ENCODE measurements around the gene SPATA31D1.
"Not testable (repeated sequence)": the region's sequence is repeated elsewhere in the genome, so short reads cannot be mapped to it uniquely, and the experiment has no call there.

The SPATA31D1 gene

GRCh38 chr9:81988472-81988871 lies at the start of gene SPATA31D1:
Gene SPATA31D1, plus strand, starts transcription at chr9:81988772. Its CDS starts 47 bp downstream, at chr9:81988819.
- not testable (repeated sequence) for DNase-seq (ENCODE audit: low read depth in 2 of 2, low spot score in 1 of 2)

DNA sequence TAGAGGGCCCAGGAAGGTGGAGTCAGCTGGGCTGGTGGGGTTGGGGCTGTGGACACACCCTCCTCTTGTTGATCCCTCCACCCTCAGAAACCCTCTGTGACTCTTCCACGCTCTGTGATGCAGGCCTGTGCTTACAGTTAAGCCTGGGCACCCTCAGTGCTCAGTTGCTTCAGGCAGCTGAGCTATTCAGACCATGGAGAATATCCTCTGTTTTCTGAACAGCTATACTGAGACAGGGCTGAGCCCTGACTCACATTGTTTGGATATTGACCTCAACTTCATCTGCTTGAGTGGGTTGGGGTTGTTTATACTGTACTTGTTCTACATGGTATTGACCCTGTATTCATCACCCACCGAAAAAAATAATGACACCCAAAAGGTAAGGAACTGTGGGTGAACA lies 45.2 kb upstream of the SPATA31D1 start, which contains the start of gene SPATA31D3:
TSS of gene SPATA31D3 (plus strand) at position 108 of the 400 bp plus-strand sequence. CDS start at position 194, 86 bp downstream.
- not testable (repeated sequence) for DNase-seq (ENCODE audit: low read depth in 2 of 2, low spot score in 1 of 2)

- not testable (repeated sequence) for DNase-seq (ENCODE audit: low read depth in 2 of 2, low spot score in 1 of 2)
Observed at GRCh38 chr9:81948650-81949049, 39.9 kb upstream of the SPATA31D1 start.

DNA sequence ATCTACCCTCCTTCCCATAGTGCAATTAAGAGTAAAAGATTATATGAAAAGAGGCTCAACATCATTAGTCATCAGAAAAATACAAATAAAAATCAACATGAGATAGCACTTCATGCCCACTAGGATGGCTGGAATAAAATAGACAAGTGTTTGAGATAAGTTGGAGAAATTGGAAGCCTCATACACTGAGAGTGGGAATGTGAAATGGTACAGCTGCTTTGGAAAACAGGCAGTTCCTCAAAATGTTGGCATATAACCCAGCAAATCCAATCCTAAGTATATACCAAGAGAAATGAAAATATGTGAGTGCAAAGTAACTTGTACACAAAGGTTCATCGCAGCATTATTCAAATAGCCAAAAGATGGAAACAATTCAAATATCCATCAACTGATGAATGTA lies 35.5 kb upstream of the SPATA31D1 start:
- DNase-seq (ENCODE audit: low read depth in 2 of 2, low spot score in 1 of 2) = no peak

DNA sequence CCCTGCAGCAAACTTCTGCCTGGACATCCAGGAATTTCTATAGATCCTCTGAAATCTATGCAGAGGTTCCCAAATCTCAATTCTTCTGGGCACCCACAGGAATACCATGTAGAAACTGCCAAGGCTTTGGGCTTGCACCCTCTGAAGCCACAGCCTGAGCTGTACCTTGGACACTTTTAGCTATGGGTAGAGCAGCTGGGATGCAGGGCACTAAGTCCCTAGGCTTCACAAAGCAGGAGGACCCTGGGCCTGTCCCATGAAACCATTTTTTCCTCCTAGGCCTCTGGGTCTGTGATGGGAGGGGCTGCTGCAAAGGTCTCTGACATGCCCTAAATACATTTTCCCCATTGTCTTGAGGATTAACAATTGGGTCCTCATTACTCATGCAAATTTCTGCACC lies 32.9 kb upstream of the SPATA31D1 start:
- no peak for DNase-seq (ENCODE audit: low read depth in 2 of 2, low spot score in 1 of 2)

DNA sequence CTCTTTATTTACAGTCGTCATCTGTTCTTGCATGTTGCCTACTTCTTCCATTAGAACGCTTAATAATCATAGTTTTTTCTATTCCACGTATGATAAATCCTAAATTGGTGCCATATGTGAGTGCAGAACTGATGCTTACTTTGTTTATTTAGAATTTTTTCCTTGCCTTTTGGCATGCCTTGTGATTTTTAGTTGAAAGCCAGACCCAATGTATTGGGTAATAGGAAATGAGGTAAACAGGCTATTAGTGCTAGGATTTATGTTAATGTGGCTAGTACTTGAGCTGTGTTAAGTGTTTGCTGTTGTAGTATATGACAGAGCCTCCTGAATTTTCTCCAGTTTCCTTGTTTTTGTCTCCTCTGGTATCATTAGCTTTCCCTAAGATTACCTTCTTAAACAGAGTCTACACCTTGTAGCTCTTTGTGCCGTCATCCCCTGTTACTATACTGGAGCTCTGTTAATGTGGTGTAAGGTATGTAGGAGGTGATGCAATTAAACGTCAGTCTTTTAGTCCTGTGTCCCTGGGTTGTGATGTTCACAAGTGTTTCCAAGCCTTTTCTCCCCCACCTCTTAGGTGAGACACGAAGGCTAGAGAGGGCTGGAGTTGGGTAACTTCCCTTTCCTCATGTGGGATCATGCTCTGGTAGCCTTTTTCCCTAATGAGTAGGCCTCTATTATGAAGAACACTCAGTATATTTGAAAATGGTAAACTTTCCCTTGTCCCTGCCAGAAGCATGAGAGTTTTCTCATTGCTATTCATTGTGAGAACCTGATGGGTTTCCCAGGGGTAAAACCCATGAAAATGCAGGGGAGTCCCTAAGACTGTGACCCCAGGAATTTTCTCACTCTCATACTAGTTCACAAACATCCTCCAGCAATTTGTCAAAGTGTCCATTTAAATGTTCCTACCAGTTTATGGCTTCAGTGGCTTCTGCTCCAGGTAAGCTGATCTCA lies 24.1 kb upstream of the SPATA31D1 start:
- no peak for DNase-seq (ENCODE audit: low read depth in 2 of 2, low spot score in 1 of 2)

- no peak for DNase-seq (ENCODE audit: low read depth in 2 of 2, low spot score in 1 of 2)
Observed at GRCh38 chr9:81968026-81968425, 20.5 kb upstream of the SPATA31D1 start.

GRCh38 chr9:81969971-81970370 lies 18.6 kb upstream of the SPATA31D1 start:
- no peak for DNase-seq (ENCODE audit: low read depth in 2 of 2, low spot score in 1 of 2)

DNA sequence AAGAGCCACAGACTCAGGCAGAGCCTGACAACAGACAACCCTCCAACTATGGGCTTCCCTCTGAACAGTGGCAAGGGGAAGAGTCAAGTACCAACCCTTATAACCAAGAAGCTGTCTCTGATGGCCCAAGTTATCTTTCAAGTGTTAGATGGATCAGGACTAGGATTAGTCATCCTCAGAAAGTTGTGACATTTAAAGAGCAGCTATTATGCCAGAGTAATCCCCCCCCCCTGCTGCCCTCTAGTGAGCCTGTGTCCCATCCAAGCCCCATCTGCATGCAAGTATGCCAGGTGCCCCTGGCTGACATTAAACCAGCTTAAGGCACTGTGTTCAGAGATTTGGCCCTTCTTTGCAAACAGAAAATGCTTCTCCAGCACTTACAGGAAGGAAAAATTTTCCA lies 16.8 kb upstream of the SPATA31D1 start:
- DNase-seq (ENCODE audit: low read depth in 2 of 2, low spot score in 1 of 2) = no peak

DNA sequence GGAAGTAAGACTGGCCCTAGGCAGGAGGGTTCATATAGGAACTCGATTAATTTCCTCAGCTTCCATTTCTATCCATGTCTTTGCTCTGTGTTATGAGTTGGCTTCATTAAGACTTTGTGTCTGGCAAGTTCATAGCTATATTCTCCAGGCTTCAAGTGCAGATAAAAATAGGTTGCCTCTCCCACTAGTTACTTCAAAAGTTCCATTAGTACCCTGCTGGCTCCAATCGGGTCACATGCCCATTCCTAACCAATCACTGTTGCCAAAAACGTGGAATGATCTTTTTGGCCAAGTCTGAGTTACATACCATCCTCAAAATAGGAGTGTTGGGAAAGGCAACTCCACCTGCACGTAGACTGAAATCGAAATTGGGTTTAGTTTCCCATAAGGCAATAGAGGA lies 13.8 kb upstream of the SPATA31D1 start:
- no peak for DNase-seq (ENCODE audit: low read depth in 2 of 2, low spot score in 1 of 2)

GRCh38 chr9:81976351-81976750 lies 12.2 kb upstream of the SPATA31D1 start:
- no peak for DNase-seq (ENCODE audit: low read depth in 2 of 2, low spot score in 1 of 2)

DNA sequence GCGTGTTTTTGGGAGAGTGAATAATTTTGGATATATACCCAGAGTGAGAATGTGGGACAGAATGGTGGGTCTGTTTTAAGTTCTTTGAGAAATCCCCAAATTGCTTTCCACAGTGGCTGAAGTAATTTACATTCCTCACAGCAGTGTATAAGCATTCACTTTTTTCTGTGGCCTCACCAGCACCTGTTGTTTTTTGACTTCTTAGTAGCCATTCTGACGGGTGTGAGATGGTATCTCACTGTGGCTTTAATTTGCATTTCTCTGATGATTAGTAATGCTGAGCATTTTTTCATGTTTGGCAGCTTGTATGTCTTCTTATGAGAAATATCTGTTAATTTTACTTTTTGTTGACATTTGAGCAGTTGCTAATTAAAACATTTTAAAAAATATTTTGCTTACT lies 9.4 kb upstream of the SPATA31D1 start:
- DNase-seq (ENCODE audit: low read depth in 2 of 2, low spot score in 1 of 2) = no peak

DNA sequence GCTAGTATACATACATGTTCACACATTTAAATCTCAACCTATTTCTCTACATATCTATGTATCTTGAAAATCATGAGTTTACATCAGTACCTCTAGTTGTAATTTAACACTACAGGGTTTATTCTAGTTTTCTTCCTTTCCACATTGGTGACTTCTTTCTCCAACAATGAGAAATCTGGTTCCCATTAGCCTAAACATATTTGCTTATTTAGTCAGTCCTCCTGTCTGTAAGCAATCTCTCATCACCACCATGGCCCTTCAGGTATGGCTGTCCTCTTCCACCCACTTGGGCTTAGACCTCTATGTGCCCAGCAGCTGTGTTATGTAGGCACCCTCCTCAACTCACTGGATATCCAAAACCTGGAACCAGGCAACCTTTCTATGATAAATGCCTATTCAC lies 8.0 kb upstream of the SPATA31D1 start:
- DNase-seq (ENCODE audit: low read depth in 2 of 2, low spot score in 1 of 2) = no peak

DNA sequence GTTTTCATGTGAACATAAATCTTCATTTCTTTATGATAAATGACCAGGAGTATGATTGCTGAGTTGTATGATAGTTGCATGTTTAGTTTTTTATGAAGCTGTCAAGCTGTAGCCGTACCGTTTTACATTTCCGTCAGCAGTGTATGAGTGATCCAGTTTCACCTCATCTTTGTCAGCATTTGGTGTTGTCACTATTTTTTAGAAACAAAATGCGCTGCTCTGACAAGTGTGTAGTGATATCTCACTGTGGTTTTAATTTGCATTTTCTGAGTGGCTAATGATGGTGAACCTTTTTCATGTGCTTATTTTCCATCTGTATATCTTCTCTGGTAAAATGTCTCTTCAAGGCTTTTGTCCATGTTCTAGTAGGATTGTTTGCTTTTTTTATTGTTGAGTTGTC lies 6.7 kb upstream of the SPATA31D1 start:
- DNase-seq (ENCODE audit: low read depth in 2 of 2, low spot score in 1 of 2) = no peak

- no peak for DNase-seq (ENCODE audit: low read depth in 2 of 2, low spot score in 1 of 2)
Observed at GRCh38 chr9:81984928-81985327, 3.6 kb upstream of the SPATA31D1 start.

GRCh38 chr9:81986051-81986450 lies 2.5 kb upstream of the SPATA31D1 start:
- DNase-seq (ENCODE audit: low read depth in 2 of 2, low spot score in 1 of 2) = no peak

DNA sequence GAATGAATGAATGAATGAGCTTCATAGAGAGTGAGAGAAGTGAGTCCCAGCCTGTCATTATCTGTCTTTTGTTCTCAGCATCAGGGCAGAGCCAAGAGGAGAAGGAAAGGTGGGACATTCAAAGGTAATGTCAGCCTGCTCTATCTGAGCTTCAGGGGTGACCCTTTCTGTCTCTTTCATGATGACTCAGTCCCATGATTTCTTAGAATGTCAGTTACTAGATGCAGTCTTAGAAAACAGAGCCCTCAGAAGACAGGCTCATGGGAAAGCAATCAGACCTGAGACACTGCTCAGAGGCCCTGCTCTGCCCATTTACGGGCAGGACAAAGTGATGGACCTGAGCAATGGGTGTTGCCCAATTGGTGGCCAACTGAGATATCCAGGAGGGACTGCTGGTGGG lies 1.1 kb downstream of the SPATA31D1 start:
- no peak for DNase-seq (ENCODE audit: low read depth in 2 of 2, low spot score in 1 of 2)

DNA sequence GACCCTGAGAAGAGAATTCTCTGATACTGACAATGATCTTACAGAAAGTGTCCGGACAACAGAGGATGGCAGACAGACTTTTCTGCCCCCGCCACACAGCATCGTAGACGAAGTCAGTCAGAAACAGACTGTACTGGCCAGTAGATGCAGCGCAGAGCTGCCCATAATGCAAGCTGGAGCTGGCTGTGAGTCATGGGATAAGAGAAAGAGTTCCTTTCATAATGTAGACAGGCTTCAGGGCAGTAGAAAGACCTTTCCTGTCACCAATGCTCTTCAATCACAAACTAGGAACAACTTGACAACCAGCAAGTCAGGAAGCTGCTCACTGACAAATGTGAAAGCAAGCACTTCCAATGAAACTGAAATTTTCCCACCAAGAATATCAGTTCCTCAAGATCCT lies 5.1 kb downstream of the SPATA31D1 start:
- DNase-seq (ENCODE audit: low read depth in 2 of 2, low spot score in 1 of 2) = no peak

DNA sequence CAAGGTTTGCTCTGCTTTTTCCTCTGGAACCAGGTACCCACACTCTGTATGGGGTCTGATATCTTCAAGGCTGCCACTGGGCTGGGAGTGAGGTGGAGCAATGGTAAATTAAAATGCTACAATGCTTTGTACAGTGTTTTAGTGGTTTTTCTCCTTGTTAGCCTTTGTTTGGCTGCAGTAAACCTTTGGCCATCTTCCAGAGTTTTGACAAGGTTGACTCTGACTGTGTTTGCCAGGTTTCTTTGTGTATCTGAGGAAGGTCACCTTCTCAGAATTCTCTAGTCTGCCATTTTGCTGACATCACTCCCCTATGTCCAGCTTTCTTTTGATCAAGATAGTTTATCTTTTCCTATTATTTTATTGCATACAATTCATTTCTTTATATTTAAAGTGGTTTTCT lies 11.2 kb downstream of the SPATA31D1 start:
- DNase-seq (ENCODE audit: low read depth in 2 of 2, low spot score in 1 of 2) = no peak

- no peak for DNase-seq (ENCODE audit: low read depth in 2 of 2, low spot score in 1 of 2)
Observed at GRCh38 chr9:82010711-82011110, 22.1 kb downstream of the SPATA31D1 start.

GRCh38 chr9:82011133-82011532 lies 22.6 kb downstream of the SPATA31D1 start:
- DNase-seq (ENCODE audit: low read depth in 2 of 2, low spot score in 1 of 2) = no peak

- no peak for DNase-seq (ENCODE audit: low read depth in 2 of 2, low spot score in 1 of 2)
Observed at GRCh38 chr9:82012276-82012675, 23.7 kb downstream of the SPATA31D1 start.

DNA sequence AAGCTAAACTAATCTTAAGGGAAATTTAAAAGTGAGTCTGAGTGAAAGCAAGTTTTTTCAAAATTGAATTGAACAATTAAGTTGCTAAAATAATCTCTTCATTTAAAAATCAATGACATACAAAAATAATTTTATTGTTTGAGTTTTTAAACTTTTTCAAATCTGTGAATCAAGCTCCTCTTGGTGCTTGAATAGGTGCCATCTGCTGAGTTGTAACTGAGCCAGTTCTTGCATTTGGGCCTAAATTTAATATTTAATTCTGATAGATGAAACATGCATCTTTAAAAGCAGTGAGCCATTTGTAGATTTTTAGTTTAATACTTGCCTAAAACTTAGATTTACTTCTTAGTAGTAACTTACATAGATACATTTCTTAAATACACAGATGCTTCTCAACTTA lies 31.8 kb downstream of the SPATA31D1 start:
- DNase-seq (ENCODE audit: low read depth in 2 of 2, low spot score in 1 of 2) = no peak
